ENCODE results near the gene NOM1.

NOM1 gene

DNA sequence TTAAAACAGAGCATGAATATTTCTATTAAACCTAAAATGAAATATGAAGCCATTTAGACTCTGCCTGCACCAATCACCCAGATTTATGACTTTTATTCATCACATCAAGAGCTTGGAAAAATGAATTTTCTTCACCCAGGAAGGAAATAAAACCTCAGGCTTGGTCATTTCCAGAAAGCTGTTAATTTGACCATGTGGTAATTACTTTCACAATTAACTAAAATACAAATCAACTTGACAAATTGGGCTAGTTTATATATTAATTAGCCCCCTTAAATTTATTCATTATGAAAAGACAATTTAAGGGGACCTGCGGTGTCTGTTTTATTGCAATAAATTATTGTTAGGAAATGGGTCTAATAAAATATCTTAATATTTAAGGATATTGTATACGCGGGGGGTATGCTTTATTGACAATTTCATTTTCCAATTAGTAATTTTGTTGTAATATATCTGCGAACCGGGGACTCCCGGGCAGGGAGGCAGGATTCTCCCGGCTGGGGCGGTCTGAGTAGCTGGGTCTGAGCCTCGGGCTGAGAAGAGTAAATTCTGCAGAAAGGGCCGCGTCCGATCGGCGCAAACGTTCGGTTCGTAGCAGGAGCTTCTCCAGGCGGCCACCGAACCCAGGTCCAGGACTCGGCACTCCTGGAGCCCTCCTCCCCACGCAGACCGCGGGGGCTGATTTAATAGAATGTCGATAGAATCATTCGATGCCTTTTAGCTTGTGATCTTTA, 70.4 kb downstream of the NOM1 start:
- no peaks in the 10 kb centered on the region for H4K20me1 ChIP-seq (ENCODE audit: insufficient read depth, low read length)
- H3F3A ChIP-seq (ENCODE audit: insufficient read depth, low read length): peaks cover 9% of the 10 kb centered on the region; the same call in 1 of the 2 replicates
- no peaks in the 10 kb centered on the region for H3K36me3 ChIP-seq (replicated peaks; ENCODE audit: insufficient read depth, low read length)
- TF ChIP-seq, protein P1, sequence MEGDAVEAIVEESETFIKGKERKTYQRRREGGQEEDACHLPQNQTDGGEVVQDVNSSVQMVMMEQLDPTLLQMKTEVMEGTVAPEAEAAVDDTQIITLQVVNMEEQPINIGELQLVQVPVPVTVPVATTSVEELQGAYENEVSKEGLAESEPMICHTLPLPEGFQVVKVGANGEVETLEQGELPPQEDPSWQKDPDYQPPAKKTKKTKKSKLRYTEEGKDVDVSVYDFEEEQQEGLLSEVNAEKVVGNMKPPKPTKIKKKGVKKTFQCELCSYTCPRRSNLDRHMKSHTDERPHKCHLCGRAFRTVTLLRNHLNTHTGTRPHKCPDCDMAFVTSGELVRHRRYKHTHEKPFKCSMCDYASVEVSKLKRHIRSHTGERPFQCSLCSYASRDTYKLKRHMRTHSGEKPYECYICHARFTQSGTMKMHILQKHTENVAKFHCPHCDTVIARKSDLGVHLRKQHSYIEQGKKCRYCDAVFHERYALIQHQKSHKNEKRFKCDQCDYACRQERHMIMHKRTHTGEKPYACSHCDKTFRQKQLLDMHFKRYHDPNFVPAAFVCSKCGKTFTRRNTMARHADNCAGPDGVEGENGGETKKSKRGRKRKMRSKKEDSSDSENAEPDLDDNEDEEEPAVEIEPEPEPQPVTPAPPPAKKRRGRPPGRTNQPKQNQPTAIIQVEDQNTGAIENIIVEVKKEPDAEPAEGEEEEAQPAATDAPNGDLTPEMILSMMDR (IDR thresholded peaks at IDR 0.05; ENCODE audit: low read length): no peak
- TF ChIP-seq EZH2phosphoT487 (IDR thresholded peaks at IDR 0.05; ENCODE audit: low read length) (no peak), EZH2 (optimal IDR thresholded peaks at IDR 0.05; ENCODE audit: low read depth, low read length) (no peak)
- no peaks in the 10 kb centered on the region for H3K9me3 ChIP-seq (replicated peaks; ENCODE audit: insufficient read depth, low read length)
- H3K4me2 ChIP-seq (ENCODE audit: low read depth, low read length): no peak overlapping the region
- no peaks in the 10 kb centered on the region for H3K9me2 ChIP-seq (replicated peaks; ENCODE audit: insufficient read depth, low read length)
- no peak overlapping the region for H3K27ac ChIP-seq (ENCODE audit: low read length)
- no peaks in the 10 kb centered on the region for H3K79me2 ChIP-seq (ENCODE audit: low read length)
- no peak overlapping the region for H3K4me3 ChIP-seq (ENCODE audit: low read length)
- no peak for DNase-seq
- no peak overlapping the region for H3K9ac ChIP-seq (ENCODE audit: low read length)
- peaks cover 23% of the 10 kb centered on the region for H3K27me3 ChIP-seq (replicated peaks; ENCODE audit: insufficient read depth, low read length)
- H2AFZ ChIP-seq (ENCODE audit: low read length): no peak overlapping the region
- peaks cover 25% of the 10 kb centered on the region for H3K4me1 ChIP-seq (ENCODE audit: low read length)

DNA sequence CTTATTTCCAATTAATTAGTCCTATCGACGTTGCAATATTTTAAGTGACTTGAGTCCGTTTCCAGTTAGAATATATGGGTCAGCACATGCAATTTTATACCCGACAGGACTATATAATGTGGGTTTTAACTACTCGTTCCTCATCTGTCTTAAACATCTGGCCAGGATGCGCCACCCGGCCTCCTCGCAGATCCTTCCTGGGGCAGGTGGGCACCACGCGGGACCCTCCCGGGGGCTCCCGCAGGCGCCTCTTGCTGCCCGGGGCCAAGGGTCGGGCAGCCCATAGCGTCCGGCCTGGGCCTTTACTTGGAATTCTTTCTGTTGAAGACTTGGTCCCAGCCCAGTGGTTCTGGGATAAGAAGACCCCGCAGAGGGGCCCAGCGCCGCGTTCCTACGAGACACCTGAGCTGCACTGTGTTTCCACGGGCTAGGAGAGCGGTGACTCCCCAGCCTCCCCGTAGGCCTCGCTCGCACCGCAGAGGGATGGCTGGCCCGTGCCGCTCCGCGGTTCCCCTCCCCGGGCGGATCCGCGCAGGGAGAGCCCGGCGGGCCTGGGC, 71.1 kb downstream of the NOM1 start:
- Histone ChIP-seq H3K9ac (ENCODE audit: low read length) (no peak overlapping the region), H3K4me2 (ENCODE audit: low read depth, low read length) (no peak overlapping the region), H3K9me3 (replicated peaks; ENCODE audit: insufficient read depth, low read length) (no peaks in the 10 kb centered on the region), H4K20me1 (ENCODE audit: insufficient read depth, low read length) (no peaks in the 10 kb centered on the region), H3K79me2 (ENCODE audit: low read length) (no peaks in the 10 kb centered on the region), H2AFZ (ENCODE audit: low read length) (no peak overlapping the region), H3K27me3 (replicated peaks; ENCODE audit: insufficient read depth, low read length) (peaks cover 23% of the 10 kb centered on the region), H3K4me3 (ENCODE audit: low read length) (no peak overlapping the region), H3F3A (ENCODE audit: insufficient read depth, low read length) (peaks cover 9% of the 10 kb centered on the region; the same call in 1 of the 2 replicates), H3K9me2 (replicated peaks; ENCODE audit: insufficient read depth, low read length) (no peaks in the 10 kb centered on the region), H3K4me1 (ENCODE audit: low read length) (peaks cover 18% of the 10 kb centered on the region), H3K27ac (ENCODE audit: low read length) (no peak overlapping the region), H3K36me3 (replicated peaks; ENCODE audit: insufficient read depth, low read length) (no peaks in the 10 kb centered on the region)
- DNase-seq: no peak
- no peak for TF ChIP-seq EZH2phosphoT487 (IDR thresholded peaks at IDR 0.05; ENCODE audit: low read length)
- no peak for TF ChIP-seq EZH2 (optimal IDR thresholded peaks at IDR 0.05; ENCODE audit: low read depth, low read length)
- TF ChIP-seq, protein P1 (IDR thresholded peaks at IDR 0.05; ENCODE audit: low read length): no peak

DNA sequence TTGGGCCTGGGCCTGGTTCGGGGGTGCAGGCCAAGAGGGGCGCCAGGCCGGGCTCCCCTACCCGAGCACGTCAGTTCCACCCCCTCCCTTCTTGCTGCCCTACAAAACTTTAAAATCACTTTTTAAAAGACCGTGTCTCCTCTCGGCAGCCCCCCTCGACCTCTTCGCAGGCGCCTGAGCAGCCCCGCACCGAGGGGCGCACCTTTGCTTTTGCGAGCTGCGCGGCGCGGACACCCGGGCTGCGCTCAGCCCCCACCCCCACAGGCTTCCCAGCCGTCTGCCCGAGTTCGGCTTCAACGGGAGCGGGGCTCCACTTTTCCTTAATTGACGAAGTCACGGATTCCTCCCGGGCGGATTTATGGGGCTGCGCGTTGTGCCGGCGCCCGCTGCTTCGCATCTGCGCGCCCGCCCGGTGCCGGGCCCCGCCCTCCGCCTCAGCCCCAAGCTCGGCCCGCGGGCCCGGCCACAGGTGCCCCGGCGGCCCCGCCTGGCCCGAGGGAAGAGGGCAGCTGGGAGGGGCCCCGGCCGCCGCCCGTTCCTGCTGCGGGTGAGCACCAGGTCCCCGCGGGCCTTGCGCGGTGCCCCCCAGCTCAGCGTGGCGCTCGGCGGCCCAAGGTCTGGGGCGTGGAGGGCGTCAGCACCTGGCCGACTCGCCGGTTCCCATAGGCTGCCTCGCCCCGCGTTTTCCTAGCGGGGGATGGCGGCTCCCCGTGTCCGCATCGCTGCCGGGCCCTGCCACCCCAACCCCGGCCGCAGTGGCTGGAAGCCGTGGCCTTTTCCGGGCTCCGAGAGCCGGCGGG, 71.8 kb downstream of the NOM1 start:
- Histone ChIP-seq H3K4me2 (ENCODE audit: low read depth, low read length) (no peak overlapping the region), H3K9me3 (replicated peaks; ENCODE audit: insufficient read depth, low read length) (no peaks in the 10 kb centered on the region), H3K79me2 (ENCODE audit: low read length) (no peaks in the 10 kb centered on the region), H4K20me1 (ENCODE audit: insufficient read depth, low read length) (no peaks in the 10 kb centered on the region), H2AFZ (ENCODE audit: low read length) (no peak overlapping the region), H3F3A (ENCODE audit: insufficient read depth, low read length) (peaks cover 5% of the 10 kb centered on the region; the same call in 1 of the 2 replicates), H3K9me2 (replicated peaks; ENCODE audit: insufficient read depth, low read length) (no peaks in the 10 kb centered on the region), H3K4me3 (ENCODE audit: low read length) (no peak overlapping the region), H3K27me3 (replicated peaks; ENCODE audit: insufficient read depth, low read length) (peaks cover 23% of the 10 kb centered on the region), H3K4me1 (ENCODE audit: low read length) (peaks cover 11% of the 10 kb centered on the region), H3K9ac (ENCODE audit: low read length) (no peak overlapping the region), H3K36me3 (replicated peaks; ENCODE audit: insufficient read depth, low read length) (no peaks in the 10 kb centered on the region), H3K27ac (ENCODE audit: low read length) (no peak overlapping the region)
- DNase-seq: no peak
- TF ChIP-seq EZH2 (optimal IDR thresholded peaks at IDR 0.05; ENCODE audit: low read depth, low read length) (no peak), EZH2phosphoT487 (IDR thresholded peaks at IDR 0.05; ENCODE audit: low read length) (no peak)
- TF ChIP-seq, protein P1 (IDR thresholded peaks at IDR 0.05; ENCODE audit: low read length): no peak
